Ovary (tissue), 9 donors: Measurements from ENCODE around the gene TENM4. TPM values are rescaled to one million over a fixed set of nuclear protein-coding genes. Genes with fewer than 3 reads are reported as not detected.

Experiments
- DNase-seq, 5 donors: peaks; one replicate each; pipeline ENCODE4 v3.0.0-alpha.2; 2019 to 2020
- H3K27ac ChIP-seq, 2 donors: fragments of 200-600 bp; one replicate each; pipeline versions ENCODE4 v1.5.1 to v1.8.0; 2019 to 2022
- H3K27me3 ChIP-seq: fragments of 200-600 bp; one replicate; pipeline ENCODE4 v1.8.0; 2022
- H3K36me3 ChIP-seq: fragments of 200-600 bp; sonication (generic); one replicate; pipeline ENCODE4 v1.5.1; 2019
- H3K4me1 ChIP-seq: one replicate; pipeline ENCODE4 v1.8.1; 2013; ENCODE audit warnings: mild to moderate bottlenecking, moderate library complexity; ENCODE audit not compliant: insufficient read depth
- H3K4me3 ChIP-seq: fragments of 200-600 bp; sonication (generic); one replicate; pipeline ENCODE4 v1.5.1; 2017
- H3K9me3 ChIP-seq, 2 donors: fragments of 200-600 bp in 1 of 2; sonication (generic) in 1 of 2; one replicate each; pipeline versions ENCODE4 v1.5.1 to v1.8.1; 2013 to 2019; ENCODE audit warnings: mild to moderate bottlenecking in 1 of 2, moderate library complexity in 1 of 2
- EP300 ChIP-seq: sonication (generic); formaldehyde crosslinking; IDR thresholded peaks from one replicate; pipeline ENCODE4 v1.6.1; 2017; ENCODE audit warnings: antibody characterized with exemption
- POLR2A ChIP-seq: fragments of 450-650 bp; IDR thresholded peaks from one replicate; pipeline ENCODE4 v1.6.1; 2017; ENCODE audit warnings: antibody characterized with exemption, mild to moderate bottlenecking, moderate library complexity
- WGBS, 3 donors: extraction: QIAGEN DNeasy Blood & Tissue Kit in 1 of 3; methylation state at CpG; one replicate each; pipeline versions ENCODE4 v1.1.5 to v1.1.7; 2013 to 2017; 5-methylcytosine and 5-hydroxymethylcytosine counted together
- intact Hi-C, 4 donors: fragments of 100-400 bp; cut with DNase I; formaldehyde crosslinking; loops; one replicate each; pipeline versions ENCODE4 v1.11.0 to v1.15.1; 2022 to 2023
- polyA plus RNA-seq, 2 donors: library from polyadenylated mRNA; stranded (reverse); fragments of 200-250 nt in 1 of 2; fragments of 350-450 nt in 1 of 2; fragmentation: Illumina TruSeq in 1 of 2; extraction: RNeasy Lipid Tissue Mini Kit (QIAGEN cat#74804) in 1 of 2; gene quantifications; one replicate each; pipeline ENCODE4 v1.2.3, GENCODE V29; 2013 to 2014
- total RNA-seq, 7 donors: library from RNA; depleted of rRNA in 2 of 7; stranded (reverse); fragments of >200 nt in 2 of 7; fragmentation: NEBNext Ultra II Directional in 3 of 7; extraction: Animal tissue kit (Norgen Biotek cat#: 25700) in 3 of 7; gene quantifications; one replicate each; pipeline versions ENCODE4 v1.1.0 to v1.2.4, GENCODE V29; 2016 to 2023
- TF ChIP-seq, protein P1 (sequence below), 3 donors: fragments of 450-650 bp in 2 of 3; fragments of 200-600 bp in 1 of 3; IDR thresholded peaks; one replicate each; pipeline versions ENCODE4 v1.5.1 to v1.8.0; 2016 to 2022; ENCODE audit warnings: antibody characterized with exemption in 3 of 3, mild to moderate bottlenecking in 1 of 3
- donor health status: DM: no; HTN: no; CAD: no; lungs with moderate emphysema.
- donor health status: DM: no; HTN: no; CAD: no.
- donor health status: Bipolar disorder and iron deficiency.
- donor health status: DM: yes; HTN: yes; CAD: no.
- donor health status: DM: no; HTN: no; CAD: no.
- donor health status: DM: yes; HTN: yes; CAD: no.

The TENM4 gene
- total and polyA plus RNA-seq, 9 donors: 11.0 to 206 (median 107) TPM

DNA sequence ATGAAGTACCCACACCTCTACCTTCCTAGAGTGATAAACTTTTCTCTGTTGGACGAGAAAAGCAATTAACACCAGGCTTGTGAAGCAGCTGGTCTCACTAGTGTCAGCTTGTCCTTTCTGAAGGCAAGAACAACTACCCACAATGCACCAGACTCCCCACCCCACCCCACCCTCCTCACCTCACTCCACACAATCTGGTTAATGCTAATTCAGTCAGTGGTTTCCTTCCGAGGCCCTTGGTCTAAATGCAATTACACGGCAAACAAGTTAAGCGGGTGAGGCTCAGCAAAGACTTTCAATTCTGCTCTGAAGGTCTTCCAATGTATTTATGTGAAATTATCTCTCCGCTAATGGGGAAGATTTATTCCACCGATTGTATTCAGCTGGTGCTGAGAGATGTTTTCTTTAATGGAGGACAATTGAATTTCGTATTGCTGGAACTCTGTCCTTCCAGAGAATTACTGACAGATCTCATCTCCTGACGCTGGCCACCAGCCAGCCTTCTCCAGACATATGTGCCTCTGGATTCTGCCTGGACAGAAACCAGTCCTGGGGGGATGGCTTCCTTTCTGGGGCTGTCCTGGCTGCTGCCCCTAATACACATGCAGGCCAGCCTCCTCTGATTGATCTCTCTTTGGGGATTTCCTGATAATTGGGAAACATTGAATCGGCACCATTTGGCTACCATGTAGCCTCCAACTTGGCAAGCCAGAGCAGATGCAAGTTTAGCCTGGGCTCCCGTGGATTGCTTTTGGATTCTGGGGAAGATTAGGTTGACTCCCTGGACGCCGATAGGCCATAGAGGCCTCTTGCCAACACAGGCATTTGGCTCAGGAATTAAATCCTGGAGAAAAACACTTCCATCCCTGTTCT lies 700.4 kb downstream of the TENM4 start:
- intact Hi-C loops: no loop called here
- no peak overlapping the region for H3K4me3 ChIP-seq
- H3K4me1 ChIP-seq: no peaks in the 10 kb centered on the region

DNA sequence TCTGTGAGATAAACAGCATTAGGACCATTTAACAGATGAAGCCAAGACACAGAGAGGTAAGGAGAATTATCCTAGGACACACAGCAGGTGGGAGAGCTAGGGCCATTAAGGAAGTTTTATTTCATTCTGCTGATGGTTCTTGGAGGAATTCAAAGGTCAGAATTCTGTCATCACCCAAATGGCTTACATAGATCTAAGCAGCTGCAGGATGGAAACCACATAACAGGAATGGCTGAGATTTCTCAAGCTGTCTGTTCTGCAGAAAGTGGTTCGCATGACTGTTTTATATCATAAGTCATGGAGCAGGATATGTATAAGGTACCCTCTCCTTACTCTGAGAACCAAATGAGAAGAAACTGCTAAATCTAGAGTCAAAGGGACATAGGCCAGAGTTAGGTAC lies 702.9 kb downstream of the TENM4 start:
- H3K27me3 ChIP-seq: no peaks in the 10 kb centered on the region
- intact Hi-C loops: no loop called here
- no peak for DNase-seq
- TF ChIP-seq, protein P1, sequence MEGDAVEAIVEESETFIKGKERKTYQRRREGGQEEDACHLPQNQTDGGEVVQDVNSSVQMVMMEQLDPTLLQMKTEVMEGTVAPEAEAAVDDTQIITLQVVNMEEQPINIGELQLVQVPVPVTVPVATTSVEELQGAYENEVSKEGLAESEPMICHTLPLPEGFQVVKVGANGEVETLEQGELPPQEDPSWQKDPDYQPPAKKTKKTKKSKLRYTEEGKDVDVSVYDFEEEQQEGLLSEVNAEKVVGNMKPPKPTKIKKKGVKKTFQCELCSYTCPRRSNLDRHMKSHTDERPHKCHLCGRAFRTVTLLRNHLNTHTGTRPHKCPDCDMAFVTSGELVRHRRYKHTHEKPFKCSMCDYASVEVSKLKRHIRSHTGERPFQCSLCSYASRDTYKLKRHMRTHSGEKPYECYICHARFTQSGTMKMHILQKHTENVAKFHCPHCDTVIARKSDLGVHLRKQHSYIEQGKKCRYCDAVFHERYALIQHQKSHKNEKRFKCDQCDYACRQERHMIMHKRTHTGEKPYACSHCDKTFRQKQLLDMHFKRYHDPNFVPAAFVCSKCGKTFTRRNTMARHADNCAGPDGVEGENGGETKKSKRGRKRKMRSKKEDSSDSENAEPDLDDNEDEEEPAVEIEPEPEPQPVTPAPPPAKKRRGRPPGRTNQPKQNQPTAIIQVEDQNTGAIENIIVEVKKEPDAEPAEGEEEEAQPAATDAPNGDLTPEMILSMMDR (IDR thresholded peaks at IDR 0.05): no peak
- TF ChIP-seq POLR2A: no peak
- TF ChIP-seq EP300: no peak
- H3K36me3 ChIP-seq: no peaks in the 10 kb centered on the region
- no peaks in the 10 kb centered on the region for H3K9me3 ChIP-seq
- no peaks in the 10 kb centered on the region for H3K4me1 ChIP-seq
- WGBS, 3 donors: 89 to 95% (median 89%) methylated on average over 1 of the region's 1 CpG
- no peak overlapping the region for H3K4me3 ChIP-seq
- H3K27ac ChIP-seq: no peak overlapping the region

More for the DNA sequence above, 700.4 kb downstream of the TENM4 start:
- TF ChIP-seq POLR2A (no peak), EP300 (no peak)
- TF ChIP-seq, protein P1 (IDR thresholded peaks at IDR 0.05): no peak
- H3K36me3 ChIP-seq: no peaks in the 10 kb centered on the region
- no peak overlapping the region for H3K27ac ChIP-seq
- no peaks in the 10 kb centered on the region for H3K9me3 ChIP-seq
- DNase-seq: no peak
- H3K27me3 ChIP-seq: no peaks in the 10 kb centered on the region
- WGBS, 3 donors: 79 to 83% (median 81%) methylated on average over 12 of the region's 12 CpGs

DNA sequence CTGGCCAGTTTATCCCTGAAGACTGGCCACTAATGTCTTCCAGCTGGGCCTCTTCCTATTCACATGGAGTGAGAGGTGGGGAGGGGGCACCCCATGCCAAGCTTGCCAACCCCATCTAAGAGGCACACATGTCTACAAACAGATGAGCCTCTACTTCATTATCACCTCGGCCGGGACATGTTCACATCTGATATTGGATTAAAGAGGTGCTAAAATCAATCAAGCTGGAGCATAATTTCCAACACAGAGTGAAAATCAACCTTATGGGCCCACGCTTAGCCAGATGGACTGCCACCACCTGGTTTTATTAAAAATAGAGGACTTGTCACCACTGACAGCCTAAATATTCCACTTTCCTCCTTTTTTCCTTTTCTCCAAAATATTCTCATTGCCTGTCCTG lies 703.5 kb downstream of the TENM4 start:
- intact Hi-C loops: no loop called here
- H3K4me3 ChIP-seq: no peak overlapping the region
- H3K36me3 ChIP-seq: no peaks in the 10 kb centered on the region
- no peaks in the 10 kb centered on the region for H3K4me1 ChIP-seq
- TF ChIP-seq EP300 (no peak), POLR2A (no peak)
- TF ChIP-seq, protein P1 (IDR thresholded peaks at IDR 0.05): no peak
- H3K9me3 ChIP-seq: no peaks in the 10 kb centered on the region
- DNase-seq: no peak
- 92 to 97% (median 96%) methylated on average over 3 of the region's 3 CpGs for WGBS, 3 donors
- H3K27ac ChIP-seq: no peak overlapping the region
- no peaks in the 10 kb centered on the region for H3K27me3 ChIP-seq

DNA sequence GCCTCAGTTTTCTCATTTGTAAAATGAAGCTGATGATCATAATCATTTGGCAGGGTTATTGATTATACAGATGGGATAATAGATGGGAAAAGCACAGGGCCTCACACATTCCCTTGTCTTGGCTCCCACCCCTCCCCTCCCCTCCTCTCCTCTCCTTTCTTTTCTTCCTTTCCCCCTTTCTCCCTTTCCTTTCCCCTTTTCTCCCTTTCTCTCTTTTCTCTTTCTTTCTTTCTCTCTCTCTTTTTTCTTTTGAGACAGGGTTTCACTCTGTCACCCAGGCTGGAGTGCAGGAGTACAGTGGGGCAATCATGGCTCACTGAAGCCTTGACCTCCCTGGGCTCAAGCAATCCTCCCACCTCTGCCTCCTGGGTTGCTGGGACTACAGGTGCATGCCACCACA lies 705.1 kb downstream of the TENM4 start:
- DNase-seq: no peak
- Histone ChIP-seq H3K36me3 (no peaks in the 10 kb centered on the region), H3K4me1 (no peaks in the 10 kb centered on the region), H3K4me3 (no peak overlapping the region), H3K9me3 (no peaks in the 10 kb centered on the region), H3K27me3 (no peaks in the 10 kb centered on the region), H3K27ac (no peak overlapping the region)
- TF ChIP-seq, protein P1 (IDR thresholded peaks at IDR 0.05): no peak
- TF ChIP-seq POLR2A (no peak), EP300 (no peak)
- intact Hi-C loops: no loop called here
